Measurements from ENCODE around the gene WWC2.

WWC2 gene

DNA sequence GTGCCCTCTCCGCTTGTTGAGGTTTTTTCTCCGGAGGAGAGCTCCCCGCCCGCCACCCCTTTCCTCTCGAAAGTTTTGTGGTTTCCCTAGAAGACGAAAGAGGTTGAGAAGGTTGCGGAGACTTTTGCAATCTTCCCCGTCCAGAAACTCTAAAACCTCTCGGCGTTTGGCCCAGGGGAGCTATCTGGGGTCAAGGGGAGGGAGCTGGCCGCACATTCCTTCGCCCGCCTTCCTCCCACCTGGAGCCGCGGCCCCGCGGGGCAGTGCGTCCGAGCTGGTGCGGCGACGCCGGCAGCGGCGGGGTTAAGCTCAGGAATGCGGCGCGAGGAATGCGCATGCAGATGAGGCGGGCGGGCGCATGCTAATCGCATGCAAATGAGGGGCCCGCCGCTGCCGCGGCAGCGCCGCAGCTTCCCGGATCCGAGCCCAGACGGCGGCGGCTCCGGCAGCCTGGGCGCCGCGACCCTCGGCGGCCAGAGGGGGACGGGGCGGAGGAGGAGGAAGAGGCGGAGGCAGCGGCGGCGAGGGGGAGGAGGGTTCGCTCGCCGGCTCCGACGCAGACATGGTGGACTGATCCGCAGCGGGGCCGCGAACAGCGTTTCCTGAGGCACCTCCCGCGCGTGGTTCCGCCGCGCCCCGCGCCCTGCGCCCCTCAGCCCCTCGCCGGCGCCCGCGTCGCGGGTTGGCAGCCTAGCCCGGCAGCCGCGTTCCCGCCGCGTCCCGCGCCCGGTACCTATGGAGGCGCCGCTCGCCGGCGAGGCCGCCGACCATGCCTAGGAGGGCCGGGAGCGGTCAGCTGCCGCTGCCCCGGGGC lies at the start of gene WWC2:
Gene WWC2 (plus strand): TSS at position 535 of the 814 bp plus-strand sequence. CDS start 235 bp downstream, at position 770.
- peak; percentile 80 for DNase-seq

DNA sequence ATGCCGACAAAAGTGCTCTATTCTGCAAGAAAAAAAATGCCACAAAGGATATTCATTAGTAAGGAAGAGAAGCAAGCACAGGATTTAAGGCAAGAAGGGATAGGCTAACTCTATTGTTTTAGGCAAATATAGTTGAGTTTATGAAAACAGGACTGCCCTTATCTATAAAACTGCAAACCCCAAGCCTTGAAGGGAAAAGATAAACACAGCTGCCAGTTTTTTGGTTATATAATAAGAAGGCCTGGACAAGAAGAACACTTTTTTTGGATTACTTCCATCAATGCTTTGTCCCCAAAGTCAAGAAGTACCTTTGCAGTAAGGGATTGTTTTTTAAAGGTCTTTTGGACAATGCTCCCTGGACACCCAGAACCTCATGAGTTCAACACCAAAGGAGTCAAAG lies 45.4 kb upstream of the WWC2 start:
- DNase-seq = no peak

DNA sequence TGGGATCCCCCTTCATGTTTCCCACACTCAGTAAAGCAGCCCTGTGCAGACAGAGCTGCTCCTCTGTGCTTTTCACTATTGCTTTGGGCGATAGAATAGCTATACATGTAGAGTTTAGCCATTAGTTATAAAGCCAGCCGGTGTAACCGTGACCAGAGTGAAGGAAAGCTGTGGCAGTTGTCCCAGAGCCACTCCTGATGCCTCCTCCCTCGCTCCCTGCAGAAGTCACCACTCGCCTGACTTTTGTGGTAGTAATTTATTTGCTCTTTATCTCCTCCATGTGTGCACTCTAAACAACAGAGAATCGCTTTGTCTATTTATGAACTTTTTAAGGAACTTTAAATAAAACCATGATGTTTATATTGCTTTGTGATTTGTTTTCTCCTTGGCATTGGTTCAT lies 41.8 kb upstream of the WWC2 start:
- no peak for DNase-seq

DNA sequence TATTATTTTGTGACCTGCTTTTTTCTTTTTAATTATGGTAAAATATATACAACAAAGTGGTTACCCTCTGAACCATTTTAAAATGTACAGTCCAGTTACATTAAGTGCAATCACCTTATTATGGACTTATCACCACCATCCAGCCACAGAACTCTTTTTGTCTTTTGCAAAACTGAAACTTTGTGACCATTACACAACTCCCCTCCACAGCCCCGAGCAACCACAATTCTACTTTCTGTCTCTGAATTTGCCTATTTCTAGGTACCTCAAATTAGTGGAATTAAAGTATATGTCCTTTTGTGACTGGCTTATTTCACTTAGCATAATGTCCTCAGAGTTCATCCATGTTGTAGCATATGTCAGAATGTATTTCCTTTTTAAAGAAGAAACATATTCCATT lies 39.3 kb upstream of the WWC2 start:
- DNase-seq = no peak

DNA sequence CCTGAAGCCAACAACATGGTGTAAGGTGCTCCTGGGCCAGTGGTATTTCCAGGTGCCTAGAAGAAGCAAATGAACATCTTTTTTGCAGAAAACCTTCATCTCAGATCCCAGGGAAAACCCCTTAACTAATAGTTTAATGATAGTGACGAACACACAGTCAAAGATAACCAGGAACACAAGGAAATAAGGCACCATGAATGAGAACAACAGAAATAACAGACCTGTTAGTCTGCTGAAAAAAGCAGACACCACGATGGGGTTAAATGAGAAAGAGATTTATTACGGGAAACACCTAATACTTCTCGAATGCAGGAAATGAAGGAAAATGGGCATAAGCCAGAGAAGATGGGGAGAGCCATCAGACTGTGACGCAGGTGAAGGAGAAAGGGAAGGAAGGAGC lies 30.6 kb upstream of the WWC2 start:
- no peak for DNase-seq

DNA sequence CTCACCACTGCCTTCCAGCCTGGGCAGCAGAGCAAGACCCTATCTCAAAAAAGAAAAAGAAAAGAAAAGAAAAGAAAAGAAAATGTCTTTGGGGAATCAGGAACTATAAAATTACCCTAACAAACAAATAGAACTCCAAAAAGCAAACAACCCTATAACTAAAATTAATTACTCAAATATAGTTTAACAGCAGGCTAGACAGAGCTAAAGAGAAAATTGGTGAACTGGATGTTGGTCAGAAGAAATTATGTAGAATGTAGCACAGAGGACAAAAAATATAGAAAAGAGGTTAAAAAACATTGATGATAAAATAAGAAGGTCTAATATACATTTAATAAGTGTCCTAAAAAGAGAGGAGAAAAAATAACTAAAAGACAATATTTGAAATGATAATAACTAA lies 27.8 kb upstream of the WWC2 start:
- no peak for DNase-seq

DNA sequence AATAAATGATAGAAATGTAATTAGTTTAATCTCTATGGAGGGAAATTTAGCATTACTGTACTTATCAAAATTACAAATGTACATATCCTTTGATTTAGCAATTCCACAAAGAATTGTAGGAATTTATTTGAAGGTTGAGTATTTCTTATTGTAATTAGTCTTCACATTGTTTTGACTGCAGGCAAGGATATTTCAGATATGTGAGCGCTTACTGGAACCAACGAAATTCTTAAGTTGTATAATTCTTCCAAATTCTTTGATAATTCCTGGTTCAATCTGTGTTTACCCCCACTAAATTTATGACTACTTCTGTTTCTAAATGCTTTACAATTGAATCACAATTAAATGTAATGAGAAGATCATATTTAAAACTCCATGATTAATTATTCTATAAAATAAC lies 26.9 kb upstream of the WWC2 start:
- no peak for DNase-seq

DNA sequence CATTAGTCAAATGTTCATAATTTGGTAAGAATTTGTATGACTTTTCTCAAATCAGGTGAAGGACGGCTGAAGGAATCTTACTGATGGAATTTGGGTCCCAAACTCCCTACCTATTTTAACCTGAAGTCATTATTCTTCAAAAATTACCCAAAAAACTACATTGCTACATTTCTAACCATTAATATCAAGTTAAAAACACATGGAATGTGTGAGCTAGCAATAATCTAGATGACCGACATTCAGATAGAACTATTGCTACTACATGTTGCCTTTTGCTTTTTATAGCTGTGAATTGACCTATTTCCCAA lies 25.3 kb upstream of the WWC2 start:
- DNase-seq = no peak

DNA sequence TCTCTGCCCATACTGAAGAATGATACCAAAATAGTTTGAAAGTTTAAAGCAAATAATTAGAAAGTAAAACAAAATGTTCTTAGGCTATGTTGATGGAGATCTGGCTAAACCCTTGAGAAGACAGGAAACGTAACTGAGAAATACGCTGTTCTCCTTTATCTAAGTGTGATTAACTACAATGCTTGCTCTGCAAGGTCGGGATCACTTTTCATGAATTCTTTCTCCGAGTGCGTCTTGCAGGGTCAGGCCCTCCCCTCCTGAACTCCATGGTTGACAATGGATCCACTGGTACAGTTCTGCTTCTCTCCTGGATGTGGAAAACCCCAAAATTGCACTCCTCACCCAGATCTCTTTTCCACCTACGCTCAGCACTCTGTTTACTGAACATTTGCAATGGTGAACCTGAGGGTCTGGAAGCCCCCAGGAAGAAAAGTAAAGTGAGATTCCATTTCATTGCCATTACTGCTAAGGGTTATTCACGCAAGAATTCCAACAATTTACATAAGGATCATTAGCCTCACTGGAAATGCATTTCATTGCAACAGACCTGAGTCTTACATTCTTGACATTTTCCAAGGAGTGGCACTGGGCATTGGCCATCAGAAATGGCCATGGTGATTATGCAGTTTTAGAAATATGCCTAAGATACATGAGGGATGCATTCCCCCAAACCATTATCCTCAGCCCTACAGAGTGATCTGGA lies 24.6 kb upstream of the WWC2 start:
- DNase-seq = no peak

DNA sequence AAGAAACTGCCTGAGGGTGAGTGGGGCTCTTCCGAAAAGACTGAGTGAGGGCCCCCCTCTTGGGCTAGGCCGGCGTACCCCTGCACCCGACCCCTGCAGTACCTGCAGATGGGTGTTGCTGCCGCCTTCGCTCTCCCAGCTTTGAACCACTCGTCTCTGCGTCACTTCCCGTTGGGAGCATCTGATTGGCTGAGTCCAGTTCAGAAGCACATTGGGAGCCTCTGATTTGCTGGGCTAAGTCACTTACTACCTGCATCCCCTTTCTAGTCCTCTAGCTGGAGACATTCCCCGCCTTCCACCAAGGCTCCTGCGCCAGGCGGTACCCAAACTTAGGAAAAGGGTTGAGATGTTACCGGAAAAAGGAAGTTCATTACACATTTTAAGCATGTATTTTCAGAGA lies 20.4 kb upstream of the WWC2 start:
- no peak for DNase-seq

DNA sequence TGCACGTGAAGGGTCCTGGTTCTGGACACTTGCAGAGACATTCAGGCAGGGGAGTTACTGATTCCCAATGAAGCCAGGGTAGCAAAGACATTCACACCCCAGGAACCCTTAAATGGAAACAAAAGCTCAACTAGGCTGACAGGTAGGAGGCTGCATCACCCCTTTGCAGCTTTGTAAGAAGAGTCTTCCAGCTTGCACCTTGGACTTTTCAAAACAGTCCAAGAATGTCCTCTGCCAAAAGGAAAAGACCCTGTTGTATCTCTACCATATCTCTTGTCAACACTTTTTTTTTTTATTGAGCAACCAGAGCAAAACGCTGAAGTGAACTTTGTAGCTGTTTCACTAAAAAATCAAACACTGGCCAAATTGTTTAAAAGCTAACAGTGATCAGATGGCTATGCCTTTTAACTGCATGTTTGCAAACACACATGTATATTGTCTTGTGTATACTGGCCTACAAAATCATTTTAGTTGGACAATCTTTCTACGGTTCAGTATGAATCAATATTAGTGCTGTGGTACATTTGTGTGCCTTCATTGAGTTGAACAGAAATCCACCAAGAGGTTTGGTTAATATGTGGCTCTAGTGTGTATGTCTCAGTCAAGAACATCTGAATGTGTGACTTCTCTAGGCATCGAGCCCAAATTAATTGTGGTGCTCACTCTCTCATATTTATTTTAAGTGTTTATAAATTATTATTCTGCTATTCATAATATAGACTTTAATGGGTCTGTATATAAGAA lies 18.5 kb upstream of the WWC2 start:
- DNase-seq = no peak

DNA sequence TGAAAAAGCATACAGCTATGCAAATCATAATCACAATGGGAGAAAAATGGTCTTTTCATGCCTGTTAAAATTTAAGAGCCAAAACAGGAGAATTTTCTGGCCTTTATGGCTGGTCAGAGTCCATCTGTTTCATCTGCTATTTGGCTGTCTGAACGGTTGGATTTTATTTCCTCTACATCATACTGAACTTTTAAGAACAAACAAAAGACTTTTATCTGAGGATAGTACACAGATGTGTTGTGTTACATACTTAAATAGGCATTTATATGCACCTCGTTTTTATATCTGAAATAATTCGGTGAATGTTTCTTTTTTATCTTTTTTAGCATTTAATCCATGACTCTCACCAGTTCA lies 18.0 kb upstream of the WWC2 start:
- DNase-seq = no peak

DNA sequence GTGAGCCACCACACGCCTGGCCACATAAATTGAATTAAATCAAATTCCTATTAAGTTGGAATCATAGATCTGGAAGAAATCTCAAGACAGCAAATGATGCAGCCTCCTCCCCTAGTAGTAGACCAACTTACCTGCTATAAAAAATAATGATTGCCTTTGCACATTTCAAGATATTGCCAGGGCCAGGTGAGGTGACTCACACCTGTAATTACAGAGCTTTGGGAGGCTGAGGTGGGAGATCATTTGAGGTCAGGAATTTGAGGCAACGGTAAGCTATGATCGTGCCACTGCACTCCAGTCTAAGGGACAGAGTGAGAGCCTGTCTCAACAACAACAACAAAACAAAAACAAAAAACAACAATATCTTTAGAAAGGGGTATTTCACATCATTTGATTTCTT lies 17.0 kb upstream of the WWC2 start:
- no peak for DNase-seq

DNA sequence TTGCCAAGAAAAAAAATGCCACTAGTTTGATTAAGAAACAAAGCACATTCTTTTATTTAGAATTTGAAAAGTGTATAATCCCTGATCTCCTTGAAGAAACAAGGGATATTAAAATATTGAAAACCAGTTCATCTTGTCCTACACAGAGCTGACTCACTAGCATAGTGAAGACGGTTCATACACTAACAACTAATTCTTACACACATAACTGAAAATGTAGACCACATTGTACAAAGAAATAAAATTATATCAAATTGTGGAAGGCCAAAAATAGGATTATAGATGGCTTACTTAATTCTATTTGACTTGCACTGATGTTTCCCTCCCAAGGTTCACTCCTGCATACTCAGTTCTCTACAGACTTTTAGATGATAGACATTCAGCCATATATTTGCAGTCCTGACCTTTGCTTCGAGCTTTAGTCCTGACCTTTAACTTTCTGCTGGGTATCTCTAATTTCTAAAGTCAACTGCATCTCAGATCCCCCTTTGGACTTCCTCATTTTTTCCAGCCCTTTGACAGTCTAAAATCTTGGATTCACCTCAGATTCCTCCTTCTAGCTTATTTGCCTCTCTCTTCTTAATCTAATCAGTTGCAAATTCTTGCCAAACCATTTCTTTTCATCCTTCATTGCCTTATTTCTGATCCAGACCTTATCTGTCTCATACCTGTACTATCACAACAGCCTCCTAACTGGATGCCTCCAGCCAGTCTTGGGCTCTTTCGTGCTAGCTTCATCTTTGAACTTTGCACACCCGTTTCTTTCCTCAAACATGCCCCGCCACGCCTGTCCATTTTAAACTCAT lies 4.5 kb upstream of the WWC2 start:
- DNase-seq = no peak

DNA sequence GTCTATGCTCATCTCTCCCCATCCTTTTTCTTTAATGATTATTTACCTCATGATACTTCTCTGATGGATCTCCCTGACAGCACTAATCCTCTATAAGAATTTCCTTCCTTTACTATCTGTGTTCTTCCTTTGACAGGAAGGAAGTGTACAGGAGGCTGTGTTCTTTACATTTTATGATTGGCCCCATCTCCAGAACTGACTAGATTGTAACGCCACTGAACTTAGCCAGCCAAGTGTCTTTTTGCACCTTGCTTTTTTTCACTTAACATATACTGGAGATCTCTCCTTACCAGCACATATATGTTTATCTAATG lies 3.9 kb upstream of the WWC2 start:
- DNase-seq = no peak

DNA sequence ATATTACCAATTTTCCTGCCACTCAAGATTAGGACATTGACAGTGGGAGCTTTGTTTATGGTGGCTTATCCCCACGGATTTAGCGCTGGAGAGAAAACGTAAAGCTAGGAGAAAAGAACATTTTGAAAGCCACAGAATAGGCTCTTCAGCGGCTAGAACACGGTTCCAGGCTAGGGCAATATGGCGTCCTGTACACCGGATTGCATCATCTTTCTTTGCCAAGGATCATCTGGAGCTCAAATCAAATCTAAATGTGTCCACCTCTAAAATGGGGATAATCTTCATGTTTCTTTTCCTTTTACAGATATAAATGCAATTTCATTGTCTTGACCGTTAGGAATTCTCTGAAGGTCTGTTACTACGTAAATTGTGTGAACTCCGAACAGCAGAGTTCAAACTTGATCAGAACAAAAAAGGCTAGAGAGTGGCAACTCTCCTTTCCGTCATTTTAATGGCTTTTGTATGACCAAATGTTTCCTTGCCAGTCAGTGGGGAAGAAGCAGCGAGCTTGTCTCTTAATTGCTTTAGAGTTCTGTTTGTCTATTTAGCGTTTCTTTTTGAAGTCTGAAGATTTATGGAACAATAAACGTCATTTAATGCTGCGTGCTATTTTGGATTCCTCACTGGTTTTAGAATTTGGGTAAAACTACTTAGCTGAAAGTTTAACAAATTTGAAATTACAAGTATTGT lies 2.6 kb upstream of the WWC2 start:
- no peak for DNase-seq

DNA sequence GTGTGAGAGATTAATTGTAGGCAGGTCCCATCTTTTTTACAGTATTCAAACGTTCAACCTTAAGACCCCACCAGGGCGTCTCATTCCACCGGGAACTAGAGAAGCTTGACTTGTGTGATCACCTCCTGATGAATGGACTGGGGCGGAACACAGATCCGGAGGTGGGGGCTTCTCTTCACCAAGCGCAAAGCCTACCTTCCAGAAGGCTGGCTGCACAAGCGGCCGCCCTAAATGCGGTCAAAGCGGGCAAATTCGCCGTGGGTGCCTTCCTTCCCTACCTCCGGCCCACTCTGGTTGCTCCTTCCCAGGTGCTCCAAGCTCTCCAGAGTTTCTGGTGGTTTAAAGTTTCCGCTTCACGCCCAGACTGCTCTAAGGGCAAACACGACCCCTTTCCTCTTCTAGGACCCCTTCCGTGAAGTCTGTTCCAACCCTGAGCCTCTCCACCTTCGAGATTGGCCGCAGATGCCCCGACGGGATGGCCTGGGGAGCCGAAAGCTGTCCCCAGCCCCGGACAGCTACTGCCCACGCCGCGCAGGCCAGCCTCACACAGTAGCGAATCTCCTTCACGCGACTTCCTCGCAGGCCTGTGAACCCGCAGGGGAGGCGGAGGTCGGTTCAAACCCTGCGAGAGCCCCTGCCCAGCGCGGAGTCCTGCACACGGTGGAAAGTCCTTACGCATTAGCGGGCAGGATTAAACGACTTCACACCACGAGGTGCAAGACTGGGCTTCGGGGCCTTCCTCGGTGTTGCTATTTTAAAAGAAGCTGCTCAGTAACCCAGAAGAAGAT lies 1.6 kb upstream of the WWC2 start:
- DNase-seq = peak; percentile 21

DNA sequence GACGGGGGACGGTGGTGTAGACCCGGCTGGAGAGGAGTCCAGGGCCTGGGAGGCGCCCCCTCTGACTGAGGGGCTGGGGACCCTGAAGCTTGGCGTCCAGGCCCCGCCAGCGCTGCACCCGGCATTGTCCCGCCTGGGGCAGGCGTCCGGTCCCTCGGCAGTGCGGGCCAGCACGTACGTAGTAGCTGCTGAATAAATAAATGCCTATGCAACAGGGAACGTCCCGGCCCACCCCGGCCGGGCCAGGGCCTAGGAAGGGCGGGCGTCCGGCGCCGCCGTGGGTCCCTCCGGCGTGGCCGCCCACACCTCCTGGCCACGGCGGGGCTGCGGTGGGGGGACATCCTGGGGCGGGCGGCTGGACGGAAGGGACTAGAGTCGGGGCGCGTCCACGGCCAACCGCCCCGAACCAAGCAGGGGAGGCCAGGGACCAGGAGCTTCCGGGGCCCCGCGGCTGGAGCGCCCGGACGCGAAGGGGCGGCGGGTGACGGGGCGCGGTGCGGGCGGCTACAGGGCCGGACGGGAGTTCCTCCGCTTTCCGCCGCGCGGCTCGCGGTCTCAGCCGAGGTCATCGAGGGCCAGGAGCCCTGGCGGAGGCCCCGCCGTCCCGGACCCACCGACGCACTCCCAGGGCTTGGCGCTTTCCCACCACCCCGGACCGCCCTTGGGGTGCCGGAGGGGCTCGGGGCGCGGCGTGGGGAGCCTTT lies 886 bp upstream of the WWC2 start:
- peak; percentile 29 for DNase-seq

DNA sequence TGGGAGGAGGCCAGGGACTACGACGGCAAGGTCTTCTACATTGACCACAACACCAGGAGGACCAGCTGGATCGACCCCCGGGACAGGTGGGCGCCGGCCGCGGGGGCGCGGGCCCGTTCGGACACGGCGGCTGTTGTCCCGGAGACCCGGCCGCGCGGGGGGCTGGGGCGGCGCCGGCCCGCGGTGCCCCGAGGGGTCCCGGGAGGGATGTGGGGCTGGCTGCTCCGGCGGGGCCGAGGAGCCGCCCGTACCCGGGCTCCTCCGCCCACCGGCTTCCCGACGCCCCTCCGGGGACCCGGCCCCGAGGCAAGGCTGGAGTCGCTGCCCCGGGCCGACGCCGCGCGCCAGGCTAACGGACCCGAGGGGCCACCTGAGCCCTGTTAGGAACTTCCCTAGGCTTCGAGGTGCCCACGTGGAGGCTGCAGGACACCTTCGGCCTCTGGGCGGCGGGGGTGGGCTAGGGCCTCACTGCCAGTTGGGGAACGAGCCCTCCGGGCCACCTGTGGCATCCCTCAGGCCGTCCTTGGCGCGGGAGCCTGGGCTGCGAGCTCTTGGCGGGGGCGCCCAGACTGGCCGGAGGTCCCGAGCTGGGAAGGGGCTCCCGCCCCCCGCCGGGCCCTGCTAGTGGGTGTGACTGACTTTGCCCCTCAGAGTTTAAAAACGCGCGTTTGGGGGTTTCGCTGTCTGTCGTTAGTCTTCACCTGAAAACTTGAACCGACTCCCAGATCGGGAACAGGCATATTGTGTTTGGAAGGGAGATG lies 660 bp downstream of the WWC2 start:
- DNase-seq = peak; percentile 21

DNA sequence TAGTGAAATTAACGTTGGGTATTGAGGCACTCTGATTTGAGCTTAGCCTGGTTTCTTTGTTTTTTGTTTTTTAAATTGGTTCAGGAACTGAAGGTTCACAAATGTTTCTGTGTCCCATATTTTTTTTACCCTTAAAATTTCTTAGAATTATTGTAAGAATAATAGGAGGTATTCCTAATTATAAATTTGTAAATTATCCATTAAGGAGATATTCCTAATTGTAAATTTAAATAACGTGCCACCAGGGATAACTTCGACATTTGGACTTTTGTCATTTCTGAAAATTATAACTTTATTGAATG lies 1.2 kb downstream of the WWC2 start:
- no peak for DNase-seq

DNA sequence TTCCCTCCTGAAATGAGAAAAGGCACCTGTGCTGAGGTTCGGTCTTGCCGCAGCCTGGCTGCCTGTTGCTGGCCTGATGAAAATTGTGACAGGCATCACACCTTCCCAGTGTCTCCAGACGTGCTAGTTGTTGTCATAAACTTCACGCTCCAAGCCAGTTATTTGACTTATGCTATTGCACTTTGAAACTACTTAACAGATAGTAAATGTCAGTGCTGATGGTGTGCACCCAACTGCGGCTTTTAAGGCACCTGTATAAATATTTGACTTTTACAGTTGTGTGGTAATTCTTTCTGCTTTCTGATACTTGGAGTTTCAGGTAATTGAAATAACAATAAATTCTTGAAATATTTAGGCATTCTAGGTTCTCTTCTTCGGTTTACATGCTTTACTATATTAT lies 1.8 kb downstream of the WWC2 start:
- DNase-seq = peak; percentile 2

Data from CD4-positive, alpha-beta T cell treated with Interleukin-17A for 4 hours (primary cell).